Measurements from ENCODE around the gene TPPP2.
"Not testable (repeated sequence)": the region's sequence is repeated elsewhere in the genome, so short reads cannot be mapped to it uniquely, and the experiment has no call there.

Gene TPPP2

DNA sequence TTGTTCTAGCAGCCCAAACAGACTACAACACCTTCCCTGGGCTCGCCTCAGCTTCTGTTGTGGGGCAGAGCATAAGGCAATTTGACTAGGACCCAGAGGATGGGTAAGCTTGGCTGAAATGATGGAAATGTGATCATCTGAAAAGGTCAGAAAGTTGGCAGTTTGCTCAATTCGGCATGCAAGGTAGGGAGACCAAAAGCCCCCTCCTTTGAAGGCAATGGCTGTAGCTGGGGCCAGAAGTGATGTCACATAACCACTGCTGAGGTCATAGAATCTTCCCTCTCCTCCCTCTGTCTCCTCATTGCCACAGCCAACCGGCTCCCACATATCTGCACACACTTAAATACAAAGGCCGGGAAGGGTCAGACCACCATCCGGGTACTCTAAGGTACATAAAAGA lies at the start of gene TPPP2:
TSS of gene TPPP2 (plus strand) at position 301 of the 400 bp plus-strand sequence. CDS start 365 bp downstream, outside the sequence.
- Histone ChIP-seq H3K9me3 (no peaks in the 10 kb centered on the region), H3K4me1 (no peaks in the 10 kb centered on the region), H3K4me3 (no peak within 1 kb of the TSS), H3K27me3 (ENCODE audit: low read depth) (no peaks in the 10 kb centered on the region), H3K36me3 (replicated peaks) (no peaks in the 10 kb centered on the region)
- in situ Hi-C loops (cut with MboI; ENCODE audit: low sequenced_read_pairs), result no loop called here
- no peak for DNase-seq (ENCODE audit: low spot score in 2 of 2)

DNA sequence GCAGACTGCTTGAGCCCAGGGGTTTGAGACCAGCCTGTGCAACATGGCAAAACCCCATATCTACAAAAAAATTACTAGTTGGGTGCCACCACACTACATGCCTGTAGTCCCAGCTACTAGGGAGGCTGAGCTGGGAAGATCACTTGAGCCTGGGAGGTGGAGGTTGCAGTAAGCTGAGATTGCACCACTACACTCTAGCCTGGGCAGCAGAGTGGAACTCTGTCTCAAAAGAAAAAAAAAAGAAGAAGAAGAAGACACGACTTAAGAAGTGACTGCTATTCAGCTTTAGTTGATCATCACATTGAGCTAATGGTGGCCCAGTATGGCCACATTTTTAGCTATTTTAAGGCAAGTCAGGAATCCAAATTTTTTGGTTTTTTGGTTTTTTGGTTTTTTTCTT lies 49.1 kb upstream of the TPPP2 start:
- Histone ChIP-seq H3K27me3 (ENCODE audit: low read depth) (peaks cover 14% of the 10 kb centered on the region; the same call in 1 of the 2 replicates), H3K4me1 (no peaks in the 10 kb centered on the region), H3K4me3 (no peak overlapping the region), H3K9me3 (no peaks in the 10 kb centered on the region), H3K36me3 (replicated peaks) (no peaks in the 10 kb centered on the region)
- no peak for DNase-seq (ENCODE audit: low spot score in 2 of 2)
- in situ Hi-C loops (cut with MboI; ENCODE audit: low sequenced_read_pairs), result no loop called here

DNA sequence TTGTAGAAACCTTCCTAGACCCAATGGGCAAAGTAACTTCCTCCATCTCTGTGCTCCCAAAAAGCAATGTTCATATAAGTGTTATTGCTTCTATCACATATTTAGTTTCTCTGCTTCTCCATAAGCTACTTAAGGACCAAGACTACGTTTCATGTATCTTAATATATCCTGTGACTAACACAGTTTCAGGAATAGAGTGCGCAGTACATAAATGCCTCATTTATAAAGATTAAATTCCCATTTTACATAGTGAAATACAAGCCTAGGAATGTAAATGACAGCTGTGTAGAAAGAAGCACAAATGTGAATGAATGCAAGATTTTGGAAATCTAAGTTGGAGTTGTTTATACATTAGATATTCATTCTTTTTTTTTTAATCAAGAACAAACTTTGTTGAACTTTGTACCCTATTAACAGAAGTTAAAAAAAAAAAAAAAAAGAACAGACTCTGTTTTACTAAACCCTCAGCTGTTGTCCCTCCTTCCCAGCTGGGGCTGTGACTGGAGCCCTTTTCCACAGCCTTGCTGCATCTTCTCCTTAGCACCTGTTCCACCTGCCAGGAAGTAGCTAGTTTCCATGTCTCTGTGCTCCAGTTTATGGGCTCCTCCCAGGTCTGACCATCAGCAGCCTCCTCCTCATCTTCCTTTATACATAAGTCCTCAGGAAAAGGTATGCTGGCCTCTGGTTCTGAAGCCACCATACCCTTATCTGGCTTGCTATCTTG lies 47.2 kb upstream of the TPPP2 start:
- Histone ChIP-seq H3K9me3 (no peaks in the 10 kb centered on the region), H3K27me3 (ENCODE audit: low read depth) (peaks cover 14% of the 10 kb centered on the region; the same call in 1 of the 2 replicates), H3K36me3 (replicated peaks) (no peaks in the 10 kb centered on the region), H3K4me1 (no peaks in the 10 kb centered on the region), H3K4me3 (no peak overlapping the region)
- in situ Hi-C loops (cut with MboI; ENCODE audit: low sequenced_read_pairs), result no loop called here
- no peak for DNase-seq (ENCODE audit: low spot score in 2 of 2)

DNA sequence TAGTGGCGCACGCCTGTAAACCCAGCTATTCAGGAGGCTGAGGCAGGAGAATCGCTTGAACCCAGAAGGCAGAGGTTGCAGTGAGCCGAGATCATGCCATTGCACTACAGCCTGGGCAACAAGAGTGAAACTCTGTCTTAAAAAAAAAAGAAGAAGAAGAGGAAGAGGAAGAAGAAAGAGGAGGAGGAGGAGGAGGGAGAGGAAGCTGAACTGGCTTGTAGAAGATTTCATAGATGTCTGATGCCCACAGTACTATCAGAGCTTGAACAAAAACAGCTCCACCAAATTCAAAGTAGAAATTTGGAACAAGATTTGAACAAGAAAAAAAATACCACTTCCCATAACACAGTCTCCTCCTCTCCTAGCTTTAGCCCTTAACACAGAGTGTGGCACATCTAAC lies 44.4 kb upstream of the TPPP2 start:
- H3K9me3 ChIP-seq; in situ Hi-C loops (cut with MboI; ENCODE audit: low sequenced_read_pairs); H3K4me3 ChIP-seq; H3K36me3 ChIP-seq (replicated peaks); H3K4me1 ChIP-seq; DNase-seq (ENCODE audit: low spot score in 2 of 2): not testable (repeated sequence)
- H3K27me3 ChIP-seq (ENCODE audit: low read depth), result peaks cover 14% of the 10 kb centered on the region; the same call in 1 of the 2 replicates

GRCh38 chr14:20986811-20987210 lies 43.2 kb upstream of the TPPP2 start:
- in situ Hi-C loops (cut with MboI; ENCODE audit: low sequenced_read_pairs), result no loop called here
- Histone ChIP-seq H3K9me3 (no peaks in the 10 kb centered on the region), H3K4me1 (peaks cover 9% of the 10 kb centered on the region), H3K27me3 (ENCODE audit: low read depth) (peaks cover 14% of the 10 kb centered on the region; the same call in 1 of the 2 replicates), H3K36me3 (replicated peaks) (peaks cover 4% of the 10 kb centered on the region), H3K4me3 (no peak overlapping the region)
- DNase-seq (ENCODE audit: low spot score in 2 of 2), result no peak

- in situ Hi-C loops (cut with MboI; ENCODE audit: low sequenced_read_pairs), result no loop called here
- peak overlapping the region; percentile 14 for H3K4me3 ChIP-seq
- DNase-seq (ENCODE audit: low spot score in 2 of 2), result no peak
- peaks cover 13% of the 10 kb centered on the region for H3K4me1 ChIP-seq
- no peaks in the 10 kb centered on the region for H3K27me3 ChIP-seq (ENCODE audit: low read depth)
- H3K36me3 ChIP-seq (replicated peaks), result peaks cover 21% of the 10 kb centered on the region
- H3K9me3 ChIP-seq, result no peaks in the 10 kb centered on the region
These were observed 41.1 kb upstream of the TPPP2 start for GRCh38 chr14:20988717-20989470.

DNA sequence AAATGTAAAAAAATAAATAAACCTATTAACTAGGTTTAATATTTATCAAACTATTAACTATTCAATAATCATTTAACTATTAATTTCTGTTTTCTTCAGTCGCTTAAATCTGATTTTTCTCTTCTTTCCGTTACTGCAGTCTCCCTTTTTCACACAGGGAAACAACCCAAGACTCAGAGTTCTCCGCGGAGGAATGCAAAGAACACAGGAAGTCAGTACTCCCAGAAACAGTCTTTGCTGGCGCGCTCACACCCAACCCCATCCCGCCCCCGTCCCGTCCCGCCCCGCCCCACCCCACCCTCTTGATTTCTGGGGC lies 40.6 kb upstream of the TPPP2 start:
- no peaks in the 10 kb centered on the region for H3K9me3 ChIP-seq
- in situ Hi-C loops (cut with MboI; ENCODE audit: low sequenced_read_pairs), result no loop called here
- H3K36me3 ChIP-seq (replicated peaks), result peaks cover 27% of the 10 kb centered on the region
- peaks cover 13% of the 10 kb centered on the region for H3K4me1 ChIP-seq
- no peak for DNase-seq (ENCODE audit: low spot score in 2 of 2)
- H3K27me3 ChIP-seq (ENCODE audit: low read depth), result no peaks in the 10 kb centered on the region
- H3K4me3 ChIP-seq, result peak overlapping the region; percentile 14

- H3K9me3 ChIP-seq, result no peaks in the 10 kb centered on the region
- peak within 1 kb of the TSS; percentile 91 for H3K4me3 ChIP-seq
- H3K4me1 ChIP-seq, result peaks cover 13% of the 10 kb centered on the region
- H3K36me3 ChIP-seq (replicated peaks), result peaks cover 32% of the 10 kb centered on the region
- in situ Hi-C loops (cut with MboI; ENCODE audit: low sequenced_read_pairs), result no loop called here
- H3K27me3 ChIP-seq (ENCODE audit: low read depth), result no peaks in the 10 kb centered on the region
- peak; percentile 94 to 97 for DNase-seq (ENCODE audit: low spot score in 2 of 2)
These were observed 40.0 kb upstream of the TPPP2 start, which contains the start of gene METTL17 for GRCh38 chr14:20989787-20990600. METTL17 (plus strand) TSS chr14:20989980; CDS start chr14:20990003, 23 bp downstream.

- Histone ChIP-seq H3K27me3 (ENCODE audit: low read depth) (no peaks in the 10 kb centered on the region), H3K36me3 (replicated peaks) (peaks cover 52% of the 10 kb centered on the region), H3K9me3 (no peaks in the 10 kb centered on the region), H3K4me1 (peaks cover 3% of the 10 kb centered on the region), H3K4me3 (no peak overlapping the region)
- no peak for DNase-seq (ENCODE audit: low spot score in 2 of 2)
- in situ Hi-C loops (cut with MboI; ENCODE audit: low sequenced_read_pairs), result no loop called here
These were observed 33.5 kb upstream of the TPPP2 start for GRCh38 chr14:20996521-20996920.

- no peaks in the 10 kb centered on the region for H3K27me3 ChIP-seq (ENCODE audit: low read depth)
- peaks cover 1% of the 10 kb centered on the region; the same call in 1 of the 2 replicates for H3K4me1 ChIP-seq
- DNase-seq (ENCODE audit: low spot score in 2 of 2), result no peak
- peaks cover 46% of the 10 kb centered on the region for H3K36me3 ChIP-seq (replicated peaks)
- in situ Hi-C loops (cut with MboI; ENCODE audit: low sequenced_read_pairs), result no loop called here
- H3K4me3 ChIP-seq, result no peak overlapping the region
- H3K9me3 ChIP-seq, result no peaks in the 10 kb centered on the region
These were observed 32.9 kb upstream of the TPPP2 start for GRCh38 chr14:20997115-20997514.

GRCh38 chr14:20997564-20997963 lies 32.5 kb upstream of the TPPP2 start:
- Histone ChIP-seq H3K4me1 (no peaks in the 10 kb centered on the region), H3K27me3 (ENCODE audit: low read depth) (no peaks in the 10 kb centered on the region), H3K9me3 (no peaks in the 10 kb centered on the region), H3K4me3 (no peak overlapping the region), H3K36me3 (replicated peaks) (peaks cover 42% of the 10 kb centered on the region)
- in situ Hi-C loops (cut with MboI; ENCODE audit: low sequenced_read_pairs), result no loop called here
- no peak for DNase-seq (ENCODE audit: low spot score in 2 of 2)

DNA sequence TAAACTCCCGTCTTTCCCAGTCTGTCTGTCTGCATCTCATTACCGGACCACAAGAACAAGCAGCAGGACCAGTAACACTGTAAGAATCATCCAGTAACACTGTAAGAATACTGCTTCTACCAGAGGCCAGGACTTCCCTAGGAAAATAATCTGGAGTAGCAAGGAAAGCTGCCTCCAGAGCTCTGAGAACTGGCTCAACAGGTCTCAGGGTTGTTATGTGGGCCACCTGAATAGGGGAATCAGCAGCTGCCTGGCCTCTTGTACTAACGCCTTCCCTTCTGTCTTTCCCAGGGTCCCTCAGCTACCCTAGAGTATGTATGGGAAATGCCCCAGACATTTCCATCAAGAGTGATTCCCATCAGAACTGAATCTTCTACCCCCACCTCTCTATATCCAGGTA lies 31.9 kb upstream of the TPPP2 start:
- no peaks in the 10 kb centered on the region for H3K27me3 ChIP-seq (ENCODE audit: low read depth)
- no peak for DNase-seq (ENCODE audit: low spot score in 2 of 2)
- H3K4me3 ChIP-seq, result no peak overlapping the region
- H3K9me3 ChIP-seq, result no peaks in the 10 kb centered on the region
- H3K4me1 ChIP-seq, result no peaks in the 10 kb centered on the region
- in situ Hi-C loops (cut with MboI; ENCODE audit: low sequenced_read_pairs), result no loop called here
- peaks cover 38% of the 10 kb centered on the region for H3K36me3 ChIP-seq (replicated peaks)

GRCh38 chr14:20998674-20999366 lies 31.2 kb upstream of the TPPP2 start, which contains the start of gene SLC39A2:
SLC39A2 (plus strand) TSS chr14:20999293; CDS start chr14:20999447, 154 bp downstream.
- no peaks in the 10 kb centered on the region for H3K9me3 ChIP-seq
- DNase-seq (ENCODE audit: low spot score in 2 of 2), result no peak
- H3K4me1 ChIP-seq, result no peaks in the 10 kb centered on the region
- no peaks in the 10 kb centered on the region for H3K27me3 ChIP-seq (ENCODE audit: low read depth)
- peaks cover 32% of the 10 kb centered on the region for H3K36me3 ChIP-seq (replicated peaks)
- in situ Hi-C loops (cut with MboI; ENCODE audit: low sequenced_read_pairs), result no loop called here
- H3K4me3 ChIP-seq, result no peak within 1 kb of the TSS

Measured in HAP-1 (cell line).